Ascending aorta (tissue), 2 donors: Measurements from ENCODE around the gene TMEM181. TPM values are rescaled to one million over a fixed set of nuclear protein-coding genes. Genes with fewer than 3 reads are reported as not detected.
"Not testable (repeated sequence)": the region's sequence is repeated elsewhere in the genome, so short reads cannot be mapped to it uniquely, and the experiment has no call there.

Experiments used
- DNase-seq, 2 donors: peaks; one replicate each; pipeline ENCODE4 v3.0.0-alpha.2; 2019; ENCODE audit warnings: low spot score in 2 of 2
- H3K27ac ChIP-seq, 2 donors: fragments of 200-600 bp; sonication (generic); one replicate each; pipeline ENCODE4 v1.5.1; 2016 to 2017; ENCODE audit warnings: mild to moderate bottlenecking in 1 of 2
- H3K27me3 ChIP-seq: fragments of 200-600 bp; sonication (generic); one replicate; pipeline ENCODE4 v1.5.1; 2017
- H3K36me3 ChIP-seq, 2 donors: fragments of 200-600 bp; sonication (generic); one replicate each; pipeline ENCODE4 v1.5.1; 2016
- H3K4me1 ChIP-seq, 2 donors: fragments of 200-600 bp; sonication (generic); one replicate each; pipeline ENCODE4 v1.5.1; 2016 to 2017; ENCODE audit warnings: mild to moderate bottlenecking in 1 of 2
- H3K4me3 ChIP-seq, 2 donors: fragments of 200-600 bp; sonication (generic); one replicate each; pipeline ENCODE4 v1.5.1; 2016 to 2017; ENCODE audit warnings: mild to moderate bottlenecking in 1 of 2
- H3K9me3 ChIP-seq, 2 donors: fragments of 200-600 bp; sonication (generic); one replicate each; pipeline ENCODE4 v1.5.1; 2016
- CTCF ChIP-seq, 3 experiments: fragments of 200-600 bp in 2 of 3; fragments of 450-650 bp in 1 of 3; sonication (generic) in 2 of 3; IDR thresholded peaks; one replicate each; pipeline ENCODE4 v1.5.1; 2016 to 2019; ENCODE audit warnings: antibody characterized with exemption in 3 of 3, mild to moderate bottlenecking in 1 of 3, moderate library complexity in 1 of 3
- intact Hi-C: fragments of 100-400 bp; cut with DNase I; formaldehyde crosslinking; loops from one replicate; pipeline ENCODE4 v1.15.1; 2023
- total RNA-seq: library from RNA; depleted of rRNA; stranded (reverse); fragments of >200 nt; gene quantifications from one replicate; pipeline ENCODE4 v1.1.0, GENCODE V29; 2016

Gene TMEM181
- total RNA-seq, 1 donor from 2014 or later, result 16.3 TPM

- H3K27me3 ChIP-seq, result no peaks in the 10 kb centered on the region
- no peaks in the 10 kb centered on the region for H3K9me3 ChIP-seq
- H3K36me3 ChIP-seq, result peaks cover 8 to 20% of the 10 kb centered on the region in 2 donors
- peak overlapping the region; percentile 72 to 74 for H3K27ac ChIP-seq
- intact Hi-C loops, result no loop called here
- no peak for TF ChIP-seq CTCF (IDR thresholded peaks at IDR 0.05)
- H3K4me1 ChIP-seq, result peaks cover 3 to 18% of the 10 kb centered on the region in 2 donors
- H3K4me3 ChIP-seq, result peak overlapping the region in 1 of 2 donors; percentile 28
- no peak for DNase-seq
Observed at GRCh38 chr6:158630938-158631616, 71.2 kb downstream of the TMEM181 start.

GRCh38 chr6:158631678-158632537, 72.0 kb downstream of the TMEM181 start:
- Histone ChIP-seq H3K4me3 (peak overlapping the region in 1 of 2 donors; percentile 28), H3K36me3 (peaks cover 16 to 25% of the 10 kb centered on the region in 2 donors), H3K4me1 (peaks cover 3 to 15% of the 10 kb centered on the region in 2 donors), H3K27ac (peak overlapping the region; percentile 72 to 74), H3K27me3 (no peaks in the 10 kb centered on the region), H3K9me3 (no peaks in the 10 kb centered on the region)
- peak; percentile 51 to 85 for DNase-seq
- intact Hi-C loops, result no loop called here
- TF ChIP-seq CTCF (IDR thresholded peaks at IDR 0.05), result no peak

- H3K9me3 ChIP-seq, H3K27me3 ChIP-seq, intact Hi-C loops, H3K4me3 ChIP-seq, DNase-seq: not testable (repeated sequence)
- peak overlapping the region; percentile 72 to 74 for H3K27ac ChIP-seq
- peaks cover 17 to 25% of the 10 kb centered on the region in 2 donors for H3K36me3 ChIP-seq
- peaks cover 3 to 15% of the 10 kb centered on the region in 2 donors for H3K4me1 ChIP-seq
Observed at GRCh38 chr6:158632538-158633119, 72.7 kb downstream of the TMEM181 start.

DNA sequence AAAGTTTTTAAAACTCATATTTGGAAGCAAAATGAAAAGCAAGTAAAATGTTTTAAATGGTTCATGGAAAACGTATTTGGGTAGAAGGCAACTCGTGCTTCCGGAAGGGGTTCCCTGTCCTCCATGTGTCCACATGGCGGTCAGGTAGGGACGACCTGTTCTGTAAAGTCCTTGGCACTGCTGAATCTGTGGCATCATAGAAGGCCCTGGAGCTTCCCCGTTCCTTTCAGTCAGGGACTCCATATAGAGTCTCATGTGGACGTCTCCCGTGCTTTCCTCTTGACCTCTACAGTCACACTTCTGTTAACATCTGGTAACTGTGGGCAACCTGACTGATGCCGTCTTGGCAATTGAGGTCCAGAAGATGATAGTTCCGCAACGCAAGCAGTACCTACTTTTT, 73.2 kb downstream of the TMEM181 start:
- Histone ChIP-seq H3K27me3 (no peaks in the 10 kb centered on the region), H3K4me3 (no peak overlapping the region), H3K4me1 (peaks cover 3 to 15% of the 10 kb centered on the region in 2 donors), H3K9me3 (no peaks in the 10 kb centered on the region), H3K36me3 (peaks cover 17 to 25% of the 10 kb centered on the region in 2 donors), H3K27ac (peak overlapping the region in 1 of 2 donors; percentile 72)
- intact Hi-C loops, result no loop called here
- no peak for DNase-seq
- no peak for TF ChIP-seq CTCF (IDR thresholded peaks at IDR 0.05)

DNA sequence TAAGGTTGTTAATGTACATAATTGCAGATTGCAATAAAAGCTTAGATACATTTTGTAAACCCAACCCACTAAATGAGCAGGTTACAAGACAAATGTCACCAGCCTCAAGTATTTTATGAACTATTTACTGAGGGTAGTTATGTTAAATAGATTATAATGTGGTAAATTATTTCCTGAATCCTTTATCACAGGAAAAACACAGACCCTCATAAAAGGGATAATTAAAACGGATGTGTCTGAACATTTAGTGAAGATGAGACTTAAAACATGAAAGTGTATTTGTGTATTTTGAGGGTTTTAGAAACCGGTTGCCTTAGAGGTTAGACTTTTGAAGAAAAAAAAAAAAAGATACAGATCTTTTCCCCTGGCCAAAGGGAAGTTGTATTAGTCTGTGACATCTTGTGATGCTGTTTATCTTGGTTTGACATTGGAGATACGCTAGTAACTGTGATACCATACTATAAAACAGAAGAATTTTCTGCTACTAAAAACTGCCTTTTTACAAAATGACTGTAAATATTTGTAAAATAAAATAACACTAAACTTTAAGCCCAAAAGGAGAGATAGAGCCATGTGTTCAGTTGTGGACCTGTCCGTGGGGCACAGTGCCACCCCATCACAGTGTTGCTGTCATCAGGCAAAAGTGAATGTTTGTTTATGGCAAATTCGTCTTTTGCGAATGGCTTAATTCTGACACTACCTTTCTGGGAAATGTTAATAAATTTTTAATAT, 75.0 kb downstream of the TMEM181 start:
- intact Hi-C loops, result no loop called here
- DNase-seq, result no peak
- peaks cover 3 to 18% of the 10 kb centered on the region in 2 donors for H3K4me1 ChIP-seq
- H3K36me3 ChIP-seq, result peaks cover 17 to 31% of the 10 kb centered on the region in 2 donors
- no peaks in the 10 kb centered on the region for H3K27me3 ChIP-seq
- H3K9me3 ChIP-seq, result no peaks in the 10 kb centered on the region
- H3K27ac ChIP-seq, result no peak overlapping the region
- H3K4me3 ChIP-seq, result no peak overlapping the region
- no peak for TF ChIP-seq CTCF (IDR thresholded peaks at IDR 0.05)
